GM06990 (cell line): ENCODE results near the gene ENTPD5.
A peak's percentile ranks its signal among the peaks of the same experiment; 100 is the strongest.
"Not testable (repeated sequence)": the region's sequence is repeated elsewhere in the genome, so short reads cannot be mapped to it uniquely, and the experiment has no call there.

ENCODE experiments used
- DNase-seq: peaks from one replicate; pipeline ENCODE4 v3.0.0-alpha.2; 2011; ENCODE audit not compliant: insufficient read length; ENCODE audit errors: extremely low read depth
- H3K27me3 ChIP-seq: replicated peaks from 2 replicates; pipeline ENCODE4 v1.6.0; 2011; ENCODE audit warnings: low read length; ENCODE audit not compliant: control insufficient read depth, insufficient read depth
- H3K36me3 ChIP-seq: 2 replicates; pipeline ENCODE4 v1.5.1; 2011; ENCODE audit warnings: low read length; ENCODE audit not compliant: control insufficient read depth, insufficient read depth
- H3K4me3 ChIP-seq: replicated peaks from 2 replicates; pipeline ENCODE4 v1.5.1; 2011; ENCODE audit warnings: low read depth, mild to moderate bottlenecking, control low read depth, low read length
- CTCF ChIP-seq: IDR thresholded peaks from 2 replicates; pipeline ENCODE4 v1.5.1; 2011; ENCODE audit warnings: low read length, control low read depth, mild to moderate bottlenecking, inconsistent platforms; ENCODE audit not compliant: insufficient read depth, poor library complexity, severe bottlenecking

ENTPD5 gene

GRCh38 chr14:73936548-73936947, 82.5 kb downstream of the ENTPD5 start:
- no peaks in the 10 kb centered on the region for H3K27me3 ChIP-seq
- no peak overlapping the region for H3K4me3 ChIP-seq
- H3K36me3 ChIP-seq: peaks cover 5% of the 10 kb centered on the region
- TF ChIP-seq CTCF: no peak
- DNase-seq: no peak

GRCh38 chr14:73935666-73936065, 83.4 kb downstream of the ENTPD5 start:
- Histone ChIP-seq H3K27me3 (no peaks in the 10 kb centered on the region), H3K36me3 (peaks cover 6% of the 10 kb centered on the region), H3K4me3 (no peak overlapping the region)
- peak; percentile 27 for TF ChIP-seq CTCF
- no peak for DNase-seq

- TF ChIP-seq CTCF: no peak
- H3K36me3 ChIP-seq: peaks cover 21% of the 10 kb centered on the region
- H3K27me3 ChIP-seq: no peaks in the 10 kb centered on the region
- DNase-seq: no peak
- no peak overlapping the region for H3K4me3 ChIP-seq
Observed at GRCh38 chr14:73924337-73924736, 94.8 kb downstream of the ENTPD5 start.

GRCh38 chr14:73919457-73919856, 99.6 kb downstream of the ENTPD5 start:
- H3K27me3 ChIP-seq, DNase-seq, H3K4me3 ChIP-seq: not testable (repeated sequence)
- peaks cover 17% of the 10 kb centered on the region for H3K36me3 ChIP-seq

GRCh38 chr14:73916324-73916723, 102.8 kb downstream of the ENTPD5 start:
- H3K27me3 ChIP-seq: no peaks in the 10 kb centered on the region
- TF ChIP-seq CTCF: no peak
- no peak overlapping the region for H3K4me3 ChIP-seq
- DNase-seq: no peak
- H3K36me3 ChIP-seq: peaks cover 12% of the 10 kb centered on the region

GRCh38 chr14:73913256-73913655, 105.8 kb downstream of the ENTPD5 start:
- peaks cover 9% of the 10 kb centered on the region for H3K36me3 ChIP-seq
- TF ChIP-seq CTCF: no peak
- H3K27me3 ChIP-seq: no peaks in the 10 kb centered on the region
- no peak overlapping the region for H3K4me3 ChIP-seq
- no peak for DNase-seq
